PFSK-1 (cell line): ENCODE results near the gene SAP25.

ENCODE experiments used
- FOXP2 ChIP-seq: optimal IDR thresholded peaks from 2 replicates; pipeline ENCODE3; 2011; ENCODE audit warnings: borderline replicate concordance, control low read depth, inconsistent platforms; ENCODE audit not compliant: insufficient read depth; ENCODE audit errors: extremely low read length, extremely low read depth
- POLR2AphosphoS5 ChIP-seq: IDR thresholded peaks from 2 replicates; pipeline ENCODE4 v1.6.1; 2012; ENCODE audit warnings: low read depth, mild to moderate bottlenecking, control low read depth, low read length, moderate library complexity
- SIN3A ChIP-seq: IDR thresholded peaks from 2 replicates; pipeline ENCODE4 v1.6.1; 2012; ENCODE audit warnings: mild to moderate bottlenecking, low read length, moderate library complexity, borderline replicate concordance; ENCODE audit not compliant: insufficient read depth
- TAF1 ChIP-seq: IDR thresholded peaks from 2 replicates; pipeline ENCODE4 v1.6.1; 2012; ENCODE audit warnings: low read length, control low read depth, borderline replicate concordance; ENCODE audit not compliant: insufficient read depth
- TF ChIP-seq, protein P1 (sequence below), 2 experiments: IDR thresholded peaks; 2 replicates each; pipeline versions ENCODE4 v1.6.1 to v1.8.0; 2011 to 2012; ENCODE audit warnings: low read depth in 2 of 2, low read length in 2 of 2, control low read depth in 1 of 2, inconsistent platforms in 1 of 2, mild to moderate bottlenecking in 1 of 2, moderate library complexity in 1 of 2; ENCODE audit not compliant: insufficient read depth in 1 of 2

SAP25 gene

GRCh38 chr7:100614308-100614861 is 40.7 kb upstream of the SAP25 start:
- TF ChIP-seq FOXP2 = no peak
- TF ChIP-seq TAF1 = no peak
- TF ChIP-seq SIN3A = no peak
- TF ChIP-seq, protein P1, sequence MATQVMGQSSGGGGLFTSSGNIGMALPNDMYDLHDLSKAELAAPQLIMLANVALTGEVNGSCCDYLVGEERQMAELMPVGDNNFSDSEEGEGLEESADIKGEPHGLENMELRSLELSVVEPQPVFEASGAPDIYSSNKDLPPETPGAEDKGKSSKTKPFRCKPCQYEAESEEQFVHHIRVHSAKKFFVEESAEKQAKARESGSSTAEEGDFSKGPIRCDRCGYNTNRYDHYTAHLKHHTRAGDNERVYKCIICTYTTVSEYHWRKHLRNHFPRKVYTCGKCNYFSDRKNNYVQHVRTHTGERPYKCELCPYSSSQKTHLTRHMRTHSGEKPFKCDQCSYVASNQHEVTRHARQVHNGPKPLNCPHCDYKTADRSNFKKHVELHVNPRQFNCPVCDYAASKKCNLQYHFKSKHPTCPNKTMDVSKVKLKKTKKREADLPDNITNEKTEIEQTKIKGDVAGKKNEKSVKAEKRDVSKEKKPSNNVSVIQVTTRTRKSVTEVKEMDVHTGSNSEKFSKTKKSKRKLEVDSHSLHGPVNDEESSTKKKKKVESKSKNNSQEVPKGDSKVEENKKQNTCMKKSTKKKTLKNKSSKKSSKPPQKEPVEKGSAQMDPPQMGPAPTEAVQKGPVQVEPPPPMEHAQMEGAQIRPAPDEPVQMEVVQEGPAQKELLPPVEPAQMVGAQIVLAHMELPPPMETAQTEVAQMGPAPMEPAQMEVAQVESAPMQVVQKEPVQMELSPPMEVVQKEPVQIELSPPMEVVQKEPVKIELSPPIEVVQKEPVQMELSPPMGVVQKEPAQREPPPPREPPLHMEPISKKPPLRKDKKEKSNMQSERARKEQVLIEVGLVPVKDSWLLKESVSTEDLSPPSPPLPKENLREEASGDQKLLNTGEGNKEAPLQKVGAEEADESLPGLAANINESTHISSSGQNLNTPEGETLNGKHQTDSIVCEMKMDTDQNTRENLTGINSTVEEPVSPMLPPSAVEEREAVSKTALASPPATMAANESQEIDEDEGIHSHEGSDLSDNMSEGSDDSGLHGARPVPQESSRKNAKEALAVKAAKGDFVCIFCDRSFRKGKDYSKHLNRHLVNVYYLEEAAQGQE (IDR thresholded peaks at IDR 0.05; ENCODE audit: insufficient read depth in 1 of 2, low read depth in 2 of 2, low read length in 2 of 2) = no peak
- no peak for TF ChIP-seq POLR2AphosphoS5

GRCh38 chr7:100613412-100614175 is 39.9 kb upstream of the SAP25 start:
- TF ChIP-seq, protein P1 (IDR thresholded peaks at IDR 0.05; ENCODE audit: insufficient read depth in 1 of 2, low read depth in 2 of 2, low read length in 2 of 2) = no peak
- TF ChIP-seq FOXP2 (no peak), POLR2AphosphoS5 (no peak), TAF1 (no peak), SIN3A (no peak)

DNA sequence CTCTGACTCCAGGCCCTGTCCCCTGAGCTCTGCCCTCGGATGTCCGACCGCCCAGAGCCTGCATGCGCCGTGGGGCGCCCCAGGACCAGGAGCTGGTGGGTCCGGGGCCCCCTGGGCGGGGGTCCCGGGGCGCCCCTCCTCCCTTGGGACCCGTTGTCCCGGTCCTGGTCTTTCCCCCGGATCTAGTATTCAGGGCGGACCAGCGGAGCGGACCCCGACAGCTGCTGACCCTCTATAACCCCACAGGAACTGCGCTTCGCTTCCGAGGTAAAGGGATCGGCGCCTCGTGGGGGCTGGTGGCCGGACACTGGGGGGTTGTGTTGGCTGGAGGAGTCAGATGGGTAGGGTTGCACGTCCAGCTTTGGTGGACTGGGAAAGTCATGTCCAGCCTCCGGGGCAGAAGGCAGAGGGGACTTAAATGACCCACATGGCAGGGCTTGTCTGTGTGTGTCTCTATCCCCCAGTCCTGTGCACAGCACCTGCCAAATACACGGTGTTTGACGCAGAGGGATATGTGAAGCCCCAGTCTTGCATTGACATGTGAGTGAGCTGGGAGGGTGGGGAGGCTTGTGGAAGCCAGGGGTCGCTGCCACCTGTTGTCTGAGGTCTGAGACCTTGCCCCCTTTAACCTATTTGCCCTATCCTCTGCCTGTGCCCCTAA is 39.2 kb upstream of the SAP25 start:
- TF ChIP-seq TAF1 (no peak), POLR2AphosphoS5 (no peak), FOXP2 (no peak), SIN3A (no peak)
- TF ChIP-seq, protein P1 (IDR thresholded peaks at IDR 0.05; ENCODE audit: insufficient read depth in 1 of 2, low read depth in 2 of 2, low read length in 2 of 2) = no peak

GRCh38 chr7:100611983-100612729 is 38.5 kb upstream of the SAP25 start, which contains the start of gene MOSPD3:
MOSPD3 (plus strand) TSS chr7:100612540; CDS start chr7:100612792, 252 bp downstream.
- TF ChIP-seq SIN3A (peak; percentile 15; the same call in 1 of the 2 replicates), POLR2AphosphoS5 (peak; percentile 72), TAF1 (no peak), FOXP2 (no peak)
- TF ChIP-seq, protein P1 (IDR thresholded peaks at IDR 0.05; ENCODE audit: insufficient read depth in 1 of 2, low read depth in 2 of 2, low read length in 2 of 2) = no peak
